HG02870 (cell line): ENCODE data around the gene NCS1.
"Not testable (repeated sequence)": the region's sequence is repeated elsewhere in the genome, so short reads cannot be mapped to it uniquely, and the experiment has no call there.

ENCODE experiments used
- ATAC-seq: cut with Tn5 transposase; IDR thresholded peaks from one replicate; pipeline ENCODE4 v1.9.1; 2021; ENCODE audit warnings: mild to moderate bottlenecking, moderate library complexity; ENCODE audit not compliant: unreplicated experiment

The NCS1 gene

GRCh38 chr9:130259044-130259443 is 86.8 kb downstream of the NCS1 start:
- ATAC-seq: no peak

GRCh38 chr9:130260816-130261765 is 88.9 kb downstream of the NCS1 start:
- ATAC-seq: no peak

- ATAC-seq: no peak
Observed at GRCh38 chr9:130262061-130262745, 90.0 kb downstream of the NCS1 start.

- ATAC-seq: no peak
Observed at GRCh38 chr9:130262771-130263170, 90.6 kb downstream of the NCS1 start.

- ATAC-seq: no peak
Observed at GRCh38 chr9:130263601-130264413, 91.6 kb downstream of the NCS1 start.

- ATAC-seq: no peak
Observed at GRCh38 chr9:130264414-130265350, 92.5 kb downstream of the NCS1 start.

GRCh38 chr9:130265431-130266235 is 93.4 kb downstream of the NCS1 start, which contains the start of gene HMCN2:
HMCN2 (plus strand) TSS chr9:130265760; CDS start chr9:130265879, 119 bp downstream.
- no peak for ATAC-seq

- ATAC-seq: no peak
Observed at GRCh38 chr9:130266236-130267098, 94.3 kb downstream of the NCS1 start.

GRCh38 chr9:130267930-130268329 is 95.7 kb downstream of the NCS1 start:
- ATAC-seq: no peak

GRCh38 chr9:130268521-130269211 is 96.5 kb downstream of the NCS1 start:
- ATAC-seq: no peak

GRCh38 chr9:130271473-130271872 is 99.3 kb downstream of the NCS1 start:
- ATAC-seq: no peak

GRCh38 chr9:130275156-130275555 is 103.0 kb downstream of the NCS1 start:
- no peak for ATAC-seq

- no peak for ATAC-seq
Observed at GRCh38 chr9:130276121-130276520, 103.9 kb downstream of the NCS1 start.

GRCh38 chr9:130276955-130277354 is 104.8 kb downstream of the NCS1 start:
- no peak for ATAC-seq

- ATAC-seq: not testable (repeated sequence)
Observed at GRCh38 chr9:130277525-130277924, 105.3 kb downstream of the NCS1 start.

- no peak for ATAC-seq
Observed at GRCh38 chr9:130283539-130284248, 111.5 kb downstream of the NCS1 start.

- ATAC-seq: no peak
Observed at GRCh38 chr9:130284249-130284625, 112.0 kb downstream of the NCS1 start.
